Neural cell (in vitro differentiated cells): ENCODE measurements around the gene KCNJ6. TPM values are rescaled to one million over a fixed set of nuclear protein-coding genes. Genes with fewer than 3 reads are reported as not detected.

Source experiments
- H2AFZ ChIP-seq: fragments of 200-600, 300-800 bp; sonication (generic), shearing (Covaris generic); 2 replicates; pipeline ENCODE4 v1.6.0; 2014; ENCODE audit warnings: low read depth, mild to moderate bottlenecking, antibody characterized with exemption, low read length, moderate library complexity
- H3F3A ChIP-seq: fragments of 200-600 bp; shearing (Covaris generic); 2 replicates; pipeline ENCODE4 v1.6.1; 2016; ENCODE audit warnings: mild to moderate bottlenecking, moderate library complexity, mixed read lengths, antibody characterized with exemption, low read length; ENCODE audit not compliant: insufficient read depth, poor library complexity, severe bottlenecking
- H3K27ac ChIP-seq: fragments of 200-600, 300-800 bp; sonication (generic), shearing (Covaris generic); 2 replicates; pipeline ENCODE4 v1.5.1; 2014; ENCODE audit warnings: mild to moderate bottlenecking, low read length, moderate library complexity
- H3K27me3 ChIP-seq: fragments of 300-800, 200-600 bp; sonication (generic), shearing (Covaris generic); 2 replicates; pipeline ENCODE4 v1.6.0; 2014; ENCODE audit warnings: mild to moderate bottlenecking, low read depth, low read length, moderate library complexity; ENCODE audit not compliant: insufficient read depth
- H3K36me3 ChIP-seq: fragments of 300-800, 200-600 bp; sonication (generic), shearing (Covaris generic); 2 replicates; pipeline ENCODE4 v1.5.1; 2014; ENCODE audit warnings: mild to moderate bottlenecking, antibody characterized with exemption, low read length, moderate library complexity; ENCODE audit not compliant: insufficient read depth
- H3K4me2 ChIP-seq: fragments of 300-800, 200-600 bp; sonication (generic), shearing (Covaris generic); 2 replicates; pipeline ENCODE4 v1.6.0; 2014; ENCODE audit warnings: mild to moderate bottlenecking, low read length
- H3K4me3 ChIP-seq: fragments of 300-800, 200-600 bp; sonication (generic), shearing (Covaris generic); 2 replicates; pipeline ENCODE4 v1.5.1; 2014; ENCODE audit warnings: mild to moderate bottlenecking, low read length, moderate library complexity
- H3K79me2 ChIP-seq: fragments of 200-600 bp; shearing (Covaris generic); replicated peaks from 2 replicates; pipeline ENCODE4 v1.6.0; 2014; ENCODE audit warnings: mild to moderate bottlenecking, low read length, moderate library complexity; ENCODE audit not compliant: insufficient read depth
- H3K9ac ChIP-seq: fragments of 300-800, 200-600 bp; sonication (generic), shearing (Covaris generic); 2 replicates; pipeline ENCODE4 v1.6.1; 2016; ENCODE audit warnings: mild to moderate bottlenecking, low read length, mixed read lengths
- H3K9me2 ChIP-seq: fragments of 200-600 bp; shearing (Covaris generic); 2 replicates; pipeline ENCODE4 v1.6.1; 2016; ENCODE audit warnings: mild to moderate bottlenecking, low read length, mixed read lengths; ENCODE audit not compliant: insufficient read depth
- H3K9me3 ChIP-seq: fragments of 200-600, 300-800 bp; sonication (generic), shearing (Covaris generic); 2 replicates; pipeline ENCODE4 v1.6.1; 2016; ENCODE audit warnings: mild to moderate bottlenecking, mixed run types, low read length, moderate library complexity, mixed read lengths
- H4K20me1 ChIP-seq: fragments of 200-600 bp; shearing (Covaris generic); 2 replicates; pipeline ENCODE4 v1.6.1; 2016; ENCODE audit warnings: mild to moderate bottlenecking, mixed run types; ENCODE audit not compliant: insufficient read depth
- EP300 ChIP-seq: fragments of 450-650 bp; conservative IDR thresholded peaks from 2 replicates; pipeline ENCODE4 v1.6.1; 2014; ENCODE audit warnings: antibody characterized with exemption, mild to moderate bottlenecking, moderate library complexity; ENCODE audit not compliant: poor library complexity, severe bottlenecking
- EZH2 ChIP-seq: fragments of 200-600, 300-800 bp; shearing (Covaris generic), sonication (generic); IDR thresholded peaks from 2 replicates; pipeline ENCODE4 v1.6.1; 2014; ENCODE audit warnings: antibody characterized with exemption, low read length, borderline replicate concordance, mild to moderate bottlenecking; ENCODE audit not compliant: insufficient read depth, poor library complexity, severe bottlenecking
- MXI1 ChIP-seq: fragments of 450-650 bp; conservative IDR thresholded peaks from 2 replicates; pipeline ENCODE4 v1.6.1; 2014; ENCODE audit warnings: antibody characterized with exemption, mild to moderate bottlenecking; ENCODE audit not compliant: poor library complexity, severe bottlenecking
- POLR2AphosphoS5 ChIP-seq: IDR thresholded peaks from 2 replicates; pipeline ENCODE4 v1.6.1; 2012
- SMC3 ChIP-seq: fragments of 450-650 bp; conservative IDR thresholded peaks from 2 replicates; pipeline ENCODE4 v1.6.1; 2014; ENCODE audit warnings: antibody characterized with exemption, mild to moderate bottlenecking, moderate library complexity; ENCODE audit not compliant: poor library complexity
- TAF1 ChIP-seq: IDR thresholded peaks from 2 replicates; pipeline ENCODE4 v1.6.1; 2012; ENCODE audit warnings: low read depth
- polyA plus RNA-seq: library from polyadenylated mRNA; depleted of rRNA; stranded (reverse); fragments of >200 nt; gene quantifications from 2 replicates; pipeline ENCODE4 v1.2.3, GENCODE V29; 2014
- TF ChIP-seq, protein P1 (sequence below): fragments of 450-650 bp; IDR thresholded peaks from 2 replicates; pipeline ENCODE4 v1.5.1; 2014; ENCODE audit warnings: antibody characterized with exemption, mild to moderate bottlenecking, moderate library complexity; ENCODE audit not compliant: poor library complexity, severe bottlenecking
- TF ChIP-seq, protein P2 (sequence below): IDR thresholded peaks from 2 replicates; pipeline ENCODE4 v1.6.1; 2012; ENCODE audit warnings: borderline replicate concordance

The KCNJ6 gene
- polyA plus RNA-seq, 1 donor from 2014 or later = 1.7 TPM

DNA sequence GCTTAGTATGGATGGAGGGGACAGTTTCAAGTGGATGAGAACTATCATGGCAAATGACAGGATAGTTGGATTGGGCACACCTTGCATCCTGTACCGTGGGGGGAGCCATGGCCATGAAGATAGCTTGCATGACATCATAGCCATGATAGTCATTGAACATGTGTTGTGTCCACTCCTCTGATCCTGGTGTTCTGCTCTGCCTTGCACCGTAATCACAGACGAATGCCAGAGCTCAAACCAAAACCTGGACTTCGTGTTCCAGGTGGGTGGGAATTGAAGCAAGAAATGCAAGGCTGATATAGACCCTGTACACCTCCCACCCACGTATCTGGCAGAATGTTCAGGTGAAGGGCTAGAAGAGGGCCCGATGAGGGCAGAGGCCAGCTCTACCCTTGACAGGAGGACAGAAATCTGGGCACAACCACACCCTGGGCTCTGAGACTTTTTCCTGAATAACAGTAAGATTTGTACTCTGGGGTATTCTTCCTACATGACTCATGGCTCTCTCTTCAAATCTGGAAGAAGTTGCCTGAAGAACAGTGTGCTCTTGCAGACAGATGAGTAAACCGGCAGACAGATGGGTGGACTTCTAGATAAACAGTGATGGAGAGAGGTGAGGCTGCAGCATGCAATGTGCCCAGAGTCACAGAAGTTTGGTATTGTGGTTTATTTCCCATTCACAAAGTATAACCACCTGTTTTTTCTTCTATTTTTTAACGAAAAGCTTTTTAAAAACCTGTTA lies 45.0 kb downstream of the KCNJ6 start (continued):
- TF ChIP-seq, protein P1, sequence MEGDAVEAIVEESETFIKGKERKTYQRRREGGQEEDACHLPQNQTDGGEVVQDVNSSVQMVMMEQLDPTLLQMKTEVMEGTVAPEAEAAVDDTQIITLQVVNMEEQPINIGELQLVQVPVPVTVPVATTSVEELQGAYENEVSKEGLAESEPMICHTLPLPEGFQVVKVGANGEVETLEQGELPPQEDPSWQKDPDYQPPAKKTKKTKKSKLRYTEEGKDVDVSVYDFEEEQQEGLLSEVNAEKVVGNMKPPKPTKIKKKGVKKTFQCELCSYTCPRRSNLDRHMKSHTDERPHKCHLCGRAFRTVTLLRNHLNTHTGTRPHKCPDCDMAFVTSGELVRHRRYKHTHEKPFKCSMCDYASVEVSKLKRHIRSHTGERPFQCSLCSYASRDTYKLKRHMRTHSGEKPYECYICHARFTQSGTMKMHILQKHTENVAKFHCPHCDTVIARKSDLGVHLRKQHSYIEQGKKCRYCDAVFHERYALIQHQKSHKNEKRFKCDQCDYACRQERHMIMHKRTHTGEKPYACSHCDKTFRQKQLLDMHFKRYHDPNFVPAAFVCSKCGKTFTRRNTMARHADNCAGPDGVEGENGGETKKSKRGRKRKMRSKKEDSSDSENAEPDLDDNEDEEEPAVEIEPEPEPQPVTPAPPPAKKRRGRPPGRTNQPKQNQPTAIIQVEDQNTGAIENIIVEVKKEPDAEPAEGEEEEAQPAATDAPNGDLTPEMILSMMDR = no peak
- TF ChIP-seq POLR2AphosphoS5 (no peak), MXI1 (no peak)

DNA sequence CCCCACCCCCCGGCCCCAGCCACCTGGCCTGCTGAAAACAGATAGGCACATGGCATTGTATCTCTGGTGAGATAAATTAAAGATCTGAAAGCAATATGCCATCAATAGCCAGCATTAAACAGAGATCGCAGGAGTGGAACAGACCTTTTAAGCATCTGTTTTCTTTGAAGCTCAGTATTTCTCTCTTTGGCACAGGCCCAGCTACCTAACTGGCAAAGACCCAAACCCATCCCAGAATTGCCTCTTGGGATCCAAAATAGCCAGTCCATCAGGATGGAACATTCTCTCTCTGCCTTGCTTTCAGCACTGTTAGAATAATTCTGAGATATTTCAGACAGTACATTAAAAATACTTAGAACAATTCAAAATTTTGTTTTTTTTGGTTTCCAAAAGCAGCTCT lies 46.0 kb downstream of the KCNJ6 start:
- H3F3A ChIP-seq = no peaks in the 10 kb centered on the region
- no peak overlapping the region for H2AFZ ChIP-seq
- no peaks in the 10 kb centered on the region for H3K9me3 ChIP-seq
- H3K79me2 ChIP-seq = no peaks in the 10 kb centered on the region
- H3K27me3 ChIP-seq = no peaks in the 10 kb centered on the region
- no peak for TF ChIP-seq MXI1
- TF ChIP-seq EP300 = no peak
- no peak for TF ChIP-seq SMC3
- TF ChIP-seq TAF1 = no peak
- TF ChIP-seq, protein P2, sequence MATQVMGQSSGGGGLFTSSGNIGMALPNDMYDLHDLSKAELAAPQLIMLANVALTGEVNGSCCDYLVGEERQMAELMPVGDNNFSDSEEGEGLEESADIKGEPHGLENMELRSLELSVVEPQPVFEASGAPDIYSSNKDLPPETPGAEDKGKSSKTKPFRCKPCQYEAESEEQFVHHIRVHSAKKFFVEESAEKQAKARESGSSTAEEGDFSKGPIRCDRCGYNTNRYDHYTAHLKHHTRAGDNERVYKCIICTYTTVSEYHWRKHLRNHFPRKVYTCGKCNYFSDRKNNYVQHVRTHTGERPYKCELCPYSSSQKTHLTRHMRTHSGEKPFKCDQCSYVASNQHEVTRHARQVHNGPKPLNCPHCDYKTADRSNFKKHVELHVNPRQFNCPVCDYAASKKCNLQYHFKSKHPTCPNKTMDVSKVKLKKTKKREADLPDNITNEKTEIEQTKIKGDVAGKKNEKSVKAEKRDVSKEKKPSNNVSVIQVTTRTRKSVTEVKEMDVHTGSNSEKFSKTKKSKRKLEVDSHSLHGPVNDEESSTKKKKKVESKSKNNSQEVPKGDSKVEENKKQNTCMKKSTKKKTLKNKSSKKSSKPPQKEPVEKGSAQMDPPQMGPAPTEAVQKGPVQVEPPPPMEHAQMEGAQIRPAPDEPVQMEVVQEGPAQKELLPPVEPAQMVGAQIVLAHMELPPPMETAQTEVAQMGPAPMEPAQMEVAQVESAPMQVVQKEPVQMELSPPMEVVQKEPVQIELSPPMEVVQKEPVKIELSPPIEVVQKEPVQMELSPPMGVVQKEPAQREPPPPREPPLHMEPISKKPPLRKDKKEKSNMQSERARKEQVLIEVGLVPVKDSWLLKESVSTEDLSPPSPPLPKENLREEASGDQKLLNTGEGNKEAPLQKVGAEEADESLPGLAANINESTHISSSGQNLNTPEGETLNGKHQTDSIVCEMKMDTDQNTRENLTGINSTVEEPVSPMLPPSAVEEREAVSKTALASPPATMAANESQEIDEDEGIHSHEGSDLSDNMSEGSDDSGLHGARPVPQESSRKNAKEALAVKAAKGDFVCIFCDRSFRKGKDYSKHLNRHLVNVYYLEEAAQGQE = no peak
- no peak for TF ChIP-seq EZH2
- no peak overlapping the region for H3K4me2 ChIP-seq
- H3K27ac ChIP-seq = no peak overlapping the region
- H3K36me3 ChIP-seq = no peaks in the 10 kb centered on the region
- H4K20me1 ChIP-seq = no peaks in the 10 kb centered on the region
- no peak overlapping the region for H3K4me3 ChIP-seq
- H3K9me2 ChIP-seq = no peaks in the 10 kb centered on the region
- no peak overlapping the region for H3K9ac ChIP-seq

DNA sequence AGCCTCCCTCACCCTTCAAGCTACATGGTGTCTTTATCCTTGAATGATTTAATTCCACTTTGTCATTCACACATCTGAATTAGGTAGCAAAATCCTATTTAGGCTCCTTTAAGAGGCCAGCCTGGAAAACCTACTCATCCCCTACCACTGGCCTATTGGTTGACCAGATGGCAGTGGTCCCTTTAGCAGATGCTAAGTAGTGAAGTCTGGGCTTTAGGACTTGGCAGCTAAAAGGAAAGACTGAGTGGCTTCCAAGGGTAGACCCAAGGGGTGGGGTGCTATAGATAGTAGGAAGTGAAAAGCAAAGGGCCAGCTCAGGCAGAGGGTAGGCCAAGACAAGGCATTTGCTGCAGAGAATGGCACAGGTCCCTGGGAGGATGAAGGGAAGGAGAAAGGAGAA lies 46.6 kb downstream of the KCNJ6 start:
- Histone ChIP-seq H3K27ac (no peak overlapping the region), H3K9ac (no peak overlapping the region), H3F3A (no peaks in the 10 kb centered on the region), H3K27me3 (no peaks in the 10 kb centered on the region), H2AFZ (no peak overlapping the region), H3K36me3 (no peaks in the 10 kb centered on the region), H3K4me2 (no peak overlapping the region), H3K4me3 (no peak overlapping the region), H3K9me3 (no peaks in the 10 kb centered on the region), H4K20me1 (no peaks in the 10 kb centered on the region), H3K79me2 (no peaks in the 10 kb centered on the region), H3K9me2 (no peaks in the 10 kb centered on the region)
- TF ChIP-seq EZH2 (no peak), POLR2AphosphoS5 (no peak), EP300 (no peak), MXI1 (no peak)
- TF ChIP-seq, protein P2 = no peak
- TF ChIP-seq, protein P1 = no peak
